OCI-LY1 (cell line): ENCODE data around the gene MYO1D.

Experiments used
- EZH2 ChIP-seq: fragments of 200-600 bp; sonication (generic), shearing (Covaris generic); IDR thresholded peaks from 2 replicates; pipeline ENCODE4 v1.8.0; 2017; ENCODE audit warnings: borderline replicate concordance, mixed run types, mild to moderate bottlenecking, antibody characterized with exemption, low read length, moderate library complexity, mixed read lengths
- TF ChIP-seq, protein P1 (sequence below): fragments of 200-600 bp; sonication (generic), shearing (Covaris generic); IDR thresholded peaks from 2 replicates; pipeline ENCODE4 v1.5.1; 2017; ENCODE audit warnings: mild to moderate bottlenecking, antibody characterized with exemption, low read length, moderate library complexity, mixed read lengths

DNA sequence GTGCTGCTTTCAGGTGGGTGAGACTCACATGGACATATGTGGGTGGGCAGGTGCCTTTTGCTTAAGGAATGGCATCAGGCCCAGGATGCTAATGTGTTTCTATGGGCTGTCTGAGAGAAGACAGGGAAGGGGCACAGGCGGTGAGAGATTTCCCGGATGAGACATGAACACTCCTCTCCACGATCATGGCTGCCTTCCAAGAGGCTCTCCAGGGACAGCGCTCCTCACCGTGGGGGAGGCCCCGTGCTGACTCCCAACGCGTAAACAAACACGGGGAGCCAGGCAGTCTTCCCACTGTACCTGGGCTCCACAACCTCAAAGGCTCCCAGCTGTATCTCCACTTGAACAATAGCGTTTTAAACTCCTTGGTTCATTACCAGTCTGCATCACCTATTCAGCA, 347.3 kb downstream of the MYO1D start:
- TF ChIP-seq, protein P1, sequence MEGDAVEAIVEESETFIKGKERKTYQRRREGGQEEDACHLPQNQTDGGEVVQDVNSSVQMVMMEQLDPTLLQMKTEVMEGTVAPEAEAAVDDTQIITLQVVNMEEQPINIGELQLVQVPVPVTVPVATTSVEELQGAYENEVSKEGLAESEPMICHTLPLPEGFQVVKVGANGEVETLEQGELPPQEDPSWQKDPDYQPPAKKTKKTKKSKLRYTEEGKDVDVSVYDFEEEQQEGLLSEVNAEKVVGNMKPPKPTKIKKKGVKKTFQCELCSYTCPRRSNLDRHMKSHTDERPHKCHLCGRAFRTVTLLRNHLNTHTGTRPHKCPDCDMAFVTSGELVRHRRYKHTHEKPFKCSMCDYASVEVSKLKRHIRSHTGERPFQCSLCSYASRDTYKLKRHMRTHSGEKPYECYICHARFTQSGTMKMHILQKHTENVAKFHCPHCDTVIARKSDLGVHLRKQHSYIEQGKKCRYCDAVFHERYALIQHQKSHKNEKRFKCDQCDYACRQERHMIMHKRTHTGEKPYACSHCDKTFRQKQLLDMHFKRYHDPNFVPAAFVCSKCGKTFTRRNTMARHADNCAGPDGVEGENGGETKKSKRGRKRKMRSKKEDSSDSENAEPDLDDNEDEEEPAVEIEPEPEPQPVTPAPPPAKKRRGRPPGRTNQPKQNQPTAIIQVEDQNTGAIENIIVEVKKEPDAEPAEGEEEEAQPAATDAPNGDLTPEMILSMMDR: no peak
- no peak for TF ChIP-seq EZH2
